ENCODE measurements around the gene MOK.
"Not testable (repeated sequence)": the region's sequence is repeated elsewhere in the genome, so short reads cannot be mapped to it uniquely, and the experiment has no call there.

MOK gene

DNA sequence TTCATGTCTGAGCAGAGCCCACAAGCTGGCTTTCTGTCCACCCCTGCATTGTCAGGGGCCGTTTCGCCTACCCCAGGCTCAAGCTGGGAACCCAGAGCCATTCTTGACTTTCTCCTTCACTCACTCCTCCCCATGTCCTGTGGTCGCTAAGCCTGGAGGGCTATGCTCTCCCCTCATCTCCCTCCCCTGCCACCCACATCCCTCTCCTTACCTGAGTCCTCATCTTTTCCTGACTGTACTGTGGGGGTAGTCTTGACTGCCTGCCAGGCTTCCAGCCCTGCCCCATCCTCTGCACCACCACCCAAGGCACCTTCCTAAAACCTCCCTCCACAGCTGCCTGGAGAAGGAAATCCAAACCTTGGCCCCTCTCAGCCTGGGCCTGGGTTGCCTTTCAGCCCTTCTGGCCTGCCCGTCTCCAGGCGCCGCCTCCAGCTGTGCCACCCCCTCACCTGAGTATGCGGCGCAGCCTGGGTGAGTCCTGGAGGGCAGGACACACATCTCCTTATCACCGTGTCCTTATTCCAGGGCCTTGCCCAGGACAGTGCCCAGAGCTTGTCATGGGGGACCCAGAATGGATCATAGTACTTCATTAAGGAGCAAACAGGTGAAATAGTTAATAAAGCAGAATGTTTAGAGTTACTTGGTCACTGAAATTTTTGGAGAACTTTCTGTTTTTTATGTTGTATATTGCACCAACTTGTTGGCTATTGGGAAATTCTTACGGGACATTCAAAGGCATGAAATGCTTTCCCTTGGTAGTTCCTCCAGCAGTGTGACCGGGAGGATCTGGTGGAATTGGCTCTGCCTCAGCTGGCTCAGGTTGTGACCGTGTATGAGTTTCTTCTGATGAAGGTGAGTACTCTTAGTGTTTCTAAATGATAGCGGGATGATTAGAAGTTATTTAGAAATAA lies 29.1 kb upstream of the MOK start:
- Mint-ChIP-seq H3K27ac (no peak overlapping the region), H3K9me3 (no peaks in the 10 kb centered on the region), H3K4me3 (no peak overlapping the region), H3K27me3 (no peaks in the 10 kb centered on the region), H3K36me3 (ENCODE audit: low read depth) (peaks cover 32% of the 10 kb centered on the region), H3K4me1 (no peaks in the 10 kb centered on the region)
- DNase-seq (no peak), ATAC-seq (no peak)

DNA sequence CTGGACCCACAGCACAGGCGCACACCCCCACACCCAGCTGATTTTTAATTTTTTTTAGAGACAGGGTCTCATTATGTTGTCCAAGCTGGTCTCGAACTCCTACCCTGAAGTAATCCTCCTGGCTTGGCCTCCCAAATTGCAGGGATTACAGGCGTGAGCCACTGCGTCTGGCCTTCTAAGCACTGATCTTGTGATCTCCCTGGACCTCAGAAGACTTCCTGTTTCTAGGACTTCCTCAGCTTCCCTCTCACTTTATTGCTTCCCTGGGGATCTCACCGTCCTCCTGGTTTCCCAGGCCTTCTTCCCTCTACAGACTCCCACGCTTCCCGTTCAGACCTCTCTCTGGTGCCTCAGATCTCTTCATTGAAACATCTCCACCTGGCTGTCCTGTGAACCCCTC lies 28.4 kb upstream of the MOK start:
- Mint-ChIP-seq H3K4me1 (no peaks in the 10 kb centered on the region), H3K27ac (no peak overlapping the region), H3K36me3 (ENCODE audit: low read depth) (peaks cover 27% of the 10 kb centered on the region), H3K9me3 (no peaks in the 10 kb centered on the region), H3K27me3 (no peaks in the 10 kb centered on the region), H3K4me3 (no peak overlapping the region)
- ATAC-seq: no peak
- DNase-seq: no peak

DNA sequence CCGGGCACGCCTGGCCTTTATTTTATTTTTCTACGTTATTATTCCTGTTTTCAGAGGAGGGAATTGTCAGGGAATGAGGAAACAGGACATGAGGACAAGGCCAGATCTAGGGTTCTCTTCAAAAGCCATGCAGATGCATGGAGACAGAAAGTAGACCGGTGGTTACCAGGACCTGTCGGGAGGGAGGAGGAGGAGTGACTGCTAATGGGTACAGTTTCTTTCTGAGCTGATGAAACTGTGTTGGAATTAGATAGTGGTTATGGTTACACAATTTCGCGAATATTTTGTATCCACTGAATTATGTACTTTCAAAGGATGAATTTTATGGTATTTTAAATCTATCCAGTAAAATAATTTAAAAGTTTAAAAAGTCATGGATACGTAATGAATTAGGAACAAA lies 25.8 kb upstream of the MOK start:
- H3K27me3 Mint-ChIP-seq: no peaks in the 10 kb centered on the region
- ATAC-seq: no peak
- no peaks in the 10 kb centered on the region for H3K4me1 Mint-ChIP-seq
- no peaks in the 10 kb centered on the region for H3K9me3 Mint-ChIP-seq
- peaks cover 21% of the 10 kb centered on the region for H3K36me3 Mint-ChIP-seq (ENCODE audit: low read depth)
- H3K4me3 Mint-ChIP-seq: no peak overlapping the region
- no peak overlapping the region for H3K27ac Mint-ChIP-seq
- DNase-seq: no peak

DNA sequence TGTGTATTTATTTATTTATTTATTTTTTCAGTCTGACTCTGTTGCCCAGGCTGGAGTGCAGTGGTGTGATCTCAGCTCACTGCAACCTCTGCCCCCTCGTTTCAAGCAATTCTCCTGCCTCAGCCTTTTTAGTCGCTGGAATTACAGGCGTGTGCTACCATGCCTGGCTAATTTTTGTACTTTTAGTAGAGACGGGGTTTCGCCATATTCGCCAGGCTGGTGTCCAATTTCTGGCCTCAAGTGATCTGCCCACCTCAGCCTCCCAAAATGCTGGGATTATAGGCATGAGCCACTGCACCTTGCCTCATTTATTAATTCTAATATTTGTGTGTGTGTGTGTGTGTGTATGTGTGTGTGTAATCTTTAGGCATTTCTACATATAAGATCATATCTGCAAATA lies 24.4 kb upstream of the MOK start:
- ATAC-seq, H3K4me1 Mint-ChIP-seq, DNase-seq, H3K27ac Mint-ChIP-seq, H3K9me3 Mint-ChIP-seq, H3K4me3 Mint-ChIP-seq, H3K27me3 Mint-ChIP-seq: not testable (repeated sequence)
- H3K36me3 Mint-ChIP-seq (ENCODE audit: low read depth): peaks cover 13% of the 10 kb centered on the region

DNA sequence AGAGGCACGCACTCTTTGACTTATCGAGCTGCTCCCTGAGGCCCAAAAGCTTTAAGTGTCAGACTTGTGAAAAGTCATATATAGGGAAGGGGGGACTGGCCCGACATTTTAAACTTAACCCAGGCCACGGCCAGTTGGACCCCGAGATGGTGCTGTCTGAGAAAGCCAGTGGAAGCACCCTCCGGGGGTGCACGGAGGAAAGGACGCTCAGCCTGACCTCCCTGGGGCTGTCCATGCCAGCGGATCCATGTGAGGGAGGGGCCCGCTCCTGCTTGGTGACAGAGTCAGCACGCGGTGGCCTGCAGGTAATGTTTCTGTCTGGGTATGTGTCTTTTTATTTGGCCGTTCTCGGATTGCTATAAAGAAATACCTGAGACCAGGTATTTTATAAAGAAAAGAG lies 21.6 kb upstream of the MOK start:
- DNase-seq (no peak), ATAC-seq (no peak)
- Mint-ChIP-seq H3K4me3 (no peak overlapping the region), H3K9me3 (no peaks in the 10 kb centered on the region), H3K27me3 (no peaks in the 10 kb centered on the region), H3K4me1 (peaks cover 8% of the 10 kb centered on the region), H3K36me3 (ENCODE audit: low read depth) (peaks cover 4% of the 10 kb centered on the region), H3K27ac (no peak overlapping the region)

DNA sequence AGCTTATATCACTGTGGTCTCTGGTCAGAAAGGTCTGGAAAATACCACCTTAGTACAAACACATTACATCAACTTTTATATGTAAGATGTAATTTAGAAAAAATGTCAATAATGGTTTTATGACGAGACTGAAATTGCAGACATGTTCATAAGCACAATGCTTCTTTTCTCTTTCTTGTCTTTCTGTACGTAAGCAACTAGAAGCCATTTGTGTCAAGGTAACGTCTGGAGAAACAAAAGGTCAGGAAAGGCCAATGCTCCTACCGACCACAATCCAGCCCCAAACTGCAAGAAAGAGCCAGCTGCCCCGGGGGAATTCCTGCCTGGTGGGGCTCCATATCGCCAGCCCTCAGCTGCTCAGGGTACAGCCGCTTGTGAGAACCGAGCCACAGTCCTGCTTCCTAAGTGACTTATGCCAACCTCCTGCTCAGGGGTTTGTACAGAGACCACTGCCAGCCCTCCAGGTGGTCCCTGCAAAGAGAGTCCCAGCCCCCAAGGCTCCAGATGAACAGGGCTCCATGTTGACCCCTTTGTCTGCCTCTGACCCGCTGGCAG lies 20.9 kb upstream of the MOK start:
- Mint-ChIP-seq H3K27ac (no peak overlapping the region), H3K4me3 (no peak overlapping the region), H3K9me3 (no peaks in the 10 kb centered on the region), H3K27me3 (no peaks in the 10 kb centered on the region), H3K4me1 (peaks cover 16% of the 10 kb centered on the region), H3K36me3 (ENCODE audit: low read depth) (peaks cover 6% of the 10 kb centered on the region)
- DNase-seq (no peak), ATAC-seq (no peak)

DNA sequence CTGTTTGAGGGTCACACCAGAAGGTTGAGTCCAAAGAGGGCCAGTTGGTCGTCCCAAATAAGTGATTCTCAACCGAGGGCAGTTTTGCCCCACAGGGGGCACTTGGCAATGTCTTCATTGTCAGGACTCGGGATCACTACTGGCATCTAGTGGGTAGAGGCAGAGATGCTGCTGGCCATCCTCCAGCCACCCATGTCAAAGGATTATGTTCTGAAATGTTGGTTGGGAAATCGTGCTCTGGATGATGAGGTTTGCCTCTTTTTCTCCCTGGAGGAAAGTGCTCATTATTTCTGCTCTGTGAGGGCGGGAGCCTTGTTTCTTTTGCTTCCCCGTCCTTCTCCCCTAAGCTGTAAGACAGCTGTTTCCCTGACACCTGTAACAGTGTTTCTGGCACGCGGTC lies 18.1 kb upstream of the MOK start:
- peaks cover 6% of the 10 kb centered on the region for H3K36me3 Mint-ChIP-seq (ENCODE audit: low read depth)

DNA sequence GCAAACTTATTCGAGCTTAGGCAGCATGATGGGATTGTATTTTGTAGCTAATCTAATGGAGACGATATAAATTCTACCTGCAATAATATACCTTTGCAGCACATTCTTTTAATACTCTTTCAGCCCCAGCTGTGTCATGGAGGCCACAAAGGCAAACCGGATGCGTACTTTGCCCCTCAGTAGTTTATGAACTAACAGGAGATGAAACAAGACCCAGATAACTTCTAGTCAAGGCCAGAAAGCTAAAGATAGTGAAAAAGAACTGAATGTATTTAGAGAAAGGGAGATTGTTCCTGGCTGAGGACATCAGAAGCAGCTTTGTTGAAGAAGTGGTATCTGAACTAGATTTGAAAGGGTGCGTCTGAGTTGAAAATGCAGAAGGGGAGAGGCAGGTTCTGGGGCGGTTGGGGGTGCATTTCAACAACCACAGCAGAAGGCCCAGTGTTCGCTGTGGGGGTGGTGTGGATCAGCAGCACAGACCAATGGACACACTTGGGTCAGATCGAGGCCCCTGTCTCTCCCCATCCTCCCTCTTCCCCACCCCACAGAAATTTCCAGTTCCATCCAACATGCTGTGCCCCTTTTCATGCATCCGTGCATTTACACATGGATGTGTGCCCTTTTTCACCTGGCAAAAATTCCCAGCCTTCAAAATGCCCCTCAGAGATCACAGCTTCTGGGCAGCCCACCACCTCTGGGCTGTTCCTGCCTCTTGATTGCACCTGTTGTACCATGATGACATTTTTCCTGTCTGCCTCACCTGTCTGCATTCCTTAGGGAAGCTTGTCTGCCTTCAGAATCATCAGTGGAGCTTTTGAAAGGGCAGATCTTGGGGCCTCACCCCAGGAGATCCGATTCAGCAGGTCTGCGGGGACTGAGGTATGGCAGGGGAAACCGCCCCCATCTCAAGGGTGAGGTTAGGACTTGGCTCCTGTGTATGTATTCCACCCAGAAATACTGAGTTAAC lies 16.8 kb upstream of the MOK start:
- no peak for ATAC-seq
- H3K4me3 Mint-ChIP-seq: no peak overlapping the region
- H3K9me3 Mint-ChIP-seq: no peaks in the 10 kb centered on the region
- peaks cover 47% of the 10 kb centered on the region for H3K4me1 Mint-ChIP-seq
- peaks cover 6% of the 10 kb centered on the region for H3K36me3 Mint-ChIP-seq (ENCODE audit: low read depth)
- H3K27me3 Mint-ChIP-seq: no peaks in the 10 kb centered on the region
- peak overlapping the region; percentile 22 for H3K27ac Mint-ChIP-seq
- no peak for DNase-seq

More for the DNA sequence above, 18.1 kb upstream of the MOK start:
- ATAC-seq (no peak), DNase-seq (no peak)
- no peak overlapping the region for H3K4me3 Mint-ChIP-seq
- H3K27me3 Mint-ChIP-seq: no peaks in the 10 kb centered on the region
- H3K4me1 Mint-ChIP-seq: peaks cover 35% of the 10 kb centered on the region
- H3K9me3 Mint-ChIP-seq: no peaks in the 10 kb centered on the region
- no peak overlapping the region for H3K27ac Mint-ChIP-seq

DNA sequence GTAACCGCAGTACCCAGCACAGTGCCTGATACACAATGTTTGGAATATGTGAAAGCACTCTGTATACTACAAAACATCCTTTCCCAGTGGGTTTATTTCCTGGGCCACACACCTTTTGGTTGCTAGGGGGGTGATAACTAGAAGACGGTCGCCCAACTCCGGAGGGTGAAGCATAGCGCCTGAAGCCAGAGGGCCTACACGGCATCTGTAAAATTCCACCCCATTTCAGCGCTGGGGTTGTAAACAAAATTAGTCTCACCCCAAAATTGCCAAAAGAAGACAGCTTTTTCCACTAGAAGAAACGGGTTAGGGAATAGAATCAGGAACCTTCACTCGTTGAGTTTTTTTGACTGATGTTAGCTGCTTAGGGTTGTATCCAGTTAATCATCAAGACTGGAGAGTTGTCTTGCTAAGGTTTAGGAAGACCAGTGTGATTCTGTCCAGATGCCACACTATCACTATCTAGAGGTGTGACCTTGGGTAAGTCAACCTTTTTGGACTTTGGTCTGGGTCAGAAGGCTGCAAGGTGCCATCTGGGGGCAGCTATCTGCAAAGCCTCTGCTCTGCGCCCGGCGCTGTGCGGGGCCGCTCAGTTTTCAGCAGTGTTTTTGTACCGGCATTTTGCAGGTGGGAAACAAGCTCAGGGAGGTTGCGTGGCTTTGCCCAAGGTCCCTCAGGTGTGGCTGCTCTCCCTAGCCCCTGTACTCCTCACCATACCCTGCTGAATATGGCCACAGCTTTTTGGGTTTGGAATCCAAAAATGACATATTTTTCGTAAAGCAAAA lies 15.9 kb upstream of the MOK start:
- no peak for ATAC-seq
- Mint-ChIP-seq H3K27ac (peak overlapping the region; percentile 88), H3K36me3 (ENCODE audit: low read depth) (peaks cover 2% of the 10 kb centered on the region), H3K9me3 (no peaks in the 10 kb centered on the region), H3K4me1 (peaks cover 55% of the 10 kb centered on the region), H3K27me3 (no peaks in the 10 kb centered on the region), H3K4me3 (peak overlapping the region; percentile 92)
- no peak for DNase-seq

DNA sequence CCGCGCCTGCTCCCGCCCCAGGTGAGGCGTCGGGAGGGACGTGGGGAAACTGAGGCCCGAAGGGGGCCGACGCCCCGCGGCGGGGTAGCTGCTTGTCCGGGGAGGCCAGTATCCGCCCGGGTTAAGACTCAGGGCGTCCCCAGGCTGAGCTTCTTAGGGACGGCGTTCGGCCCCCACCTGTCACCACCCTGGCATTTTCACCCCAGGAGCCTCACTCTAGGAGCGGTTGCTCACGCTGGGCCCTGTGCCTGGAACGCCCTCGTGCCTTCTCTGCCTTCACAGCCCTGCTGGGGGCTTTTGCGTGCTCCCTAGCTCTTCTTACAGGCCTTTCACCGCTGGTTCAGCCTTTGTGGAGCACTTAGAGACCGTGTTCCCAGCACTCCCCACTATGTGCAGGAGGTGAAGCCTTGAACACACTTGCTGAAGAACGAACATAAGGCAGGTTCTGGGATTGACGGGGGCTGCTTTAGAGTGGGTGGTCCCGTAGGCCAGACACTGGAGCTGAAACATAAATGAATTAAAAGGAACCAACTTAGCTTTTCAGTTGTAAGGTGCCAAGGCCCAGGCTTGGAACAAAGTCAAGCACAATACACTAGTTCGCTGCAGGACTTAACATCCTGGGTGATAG lies 15.2 kb upstream of the MOK start:
- no peaks in the 10 kb centered on the region for H3K27me3 Mint-ChIP-seq
- H3K9me3 Mint-ChIP-seq: no peaks in the 10 kb centered on the region
- peak overlapping the region; percentile 88 for H3K27ac Mint-ChIP-seq
- DNase-seq (peak; percentile 30), ATAC-seq (peak; percentile 22)
- peak overlapping the region; percentile 92 for H3K4me3 Mint-ChIP-seq
- H3K36me3 Mint-ChIP-seq (ENCODE audit: low read depth): peaks cover 2% of the 10 kb centered on the region
- H3K4me1 Mint-ChIP-seq: peaks cover 57% of the 10 kb centered on the region

DNA sequence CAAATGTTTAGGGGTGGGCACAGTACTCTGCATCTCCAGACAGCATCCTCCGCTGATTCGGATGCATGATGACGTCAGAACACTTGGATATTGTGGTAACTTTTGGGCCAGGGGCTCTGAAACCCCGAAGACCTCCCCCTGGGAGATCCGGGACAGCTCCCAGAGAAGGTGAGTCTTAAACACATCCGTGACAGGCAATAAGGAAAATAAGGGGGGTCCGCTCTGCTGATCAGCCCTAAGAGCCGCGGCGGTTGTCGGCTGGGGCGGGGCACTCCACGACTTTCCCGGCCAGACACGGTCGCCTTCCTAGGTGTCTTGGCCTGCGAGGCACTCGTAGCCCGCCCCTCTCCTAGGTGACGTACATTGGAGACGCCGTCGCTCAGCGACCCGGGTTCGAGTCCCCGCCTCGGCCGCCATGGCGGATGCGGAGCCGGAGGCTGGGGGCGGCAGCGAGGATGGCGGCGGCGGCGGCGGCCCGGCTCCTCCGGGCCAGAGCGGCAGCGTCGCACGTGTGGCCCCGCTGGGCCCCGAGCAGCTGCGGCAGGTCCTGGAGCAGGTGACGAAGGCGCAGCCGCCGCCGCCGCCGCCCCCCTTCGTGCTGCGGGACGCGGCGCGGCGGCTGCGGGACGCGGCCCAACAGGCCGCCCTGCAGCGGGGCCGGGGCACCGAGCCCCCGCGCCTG lies 14.5 kb upstream of the MOK start, which contains the start of gene ZNF839:
Gene ZNF839 (plus strand): TSS at position 396 of the 682 bp plus-strand sequence. CDS start 20 bp downstream, at position 416.
- peak within 1 kb of the TSS; percentile 95 for H3K4me3 Mint-ChIP-seq
- H3K27ac Mint-ChIP-seq: peak within 1 kb of the TSS; percentile 96
- H3K4me1 Mint-ChIP-seq: peaks cover 64% of the 10 kb centered on the region
- H3K36me3 Mint-ChIP-seq (ENCODE audit: low read depth): peaks cover 2% of the 10 kb centered on the region
- DNase-seq (peak; percentile 98), ATAC-seq (peak; percentile 76)
- no peaks in the 10 kb centered on the region for H3K27me3 Mint-ChIP-seq
- H3K9me3 Mint-ChIP-seq: no peaks in the 10 kb centered on the region

DNA sequence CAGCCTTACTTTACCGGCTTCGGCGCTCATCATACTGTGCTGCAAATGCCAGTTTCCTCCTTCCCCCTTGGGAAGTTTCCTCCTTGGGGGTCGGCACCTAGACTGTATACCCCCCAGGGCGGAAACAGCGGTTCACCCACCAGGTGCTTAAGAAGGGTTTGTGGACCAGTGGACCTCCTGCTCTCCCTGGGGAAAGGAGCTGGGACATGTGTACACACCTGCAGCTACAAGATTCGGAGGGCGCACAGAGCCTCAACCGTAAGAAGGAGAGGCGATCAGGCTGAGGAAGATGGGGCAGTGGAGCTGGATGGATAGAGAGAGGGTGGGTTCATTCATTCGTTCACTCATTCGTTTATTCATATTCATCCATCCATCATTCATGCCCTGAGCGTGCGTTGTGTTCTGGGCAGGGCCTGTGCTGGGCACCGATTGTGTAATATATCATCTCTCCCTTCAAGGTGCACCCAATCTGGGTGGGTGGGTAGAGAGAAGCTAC lies 13.9 kb upstream of the MOK start:
- Mint-ChIP-seq H3K4me3 (peak overlapping the region; percentile 95), H3K9me3 (no peaks in the 10 kb centered on the region), H3K27me3 (no peaks in the 10 kb centered on the region), H3K27ac (peak overlapping the region; percentile 96), H3K36me3 (ENCODE audit: low read depth) (peaks cover 2% of the 10 kb centered on the region), H3K4me1 (peaks cover 69% of the 10 kb centered on the region)
- ATAC-seq (no peak), DNase-seq (no peak)

Measured in activated naive CD8-positive, alpha-beta T cell treated with anti-CD3 and anti-CD28 coated beads, Interleukin-2, amount 50 U/mL, for 24 hours (primary cell).